Testis (tissue), 2 donors: ENCODE data around the gene FTSJ3.
"Not testable (repeated sequence)": the region's sequence is repeated elsewhere in the genome, so short reads cannot be mapped to it uniquely, and the experiment has no call there.

Experiments
- POLR2A ChIP-seq: fragments of 450-650 bp; IDR thresholded peaks from one replicate; pipeline ENCODE4 v1.6.1; 2017; ENCODE audit warnings: antibody characterized with exemption, mild to moderate bottlenecking, moderate library complexity
- TF ChIP-seq, protein P1 (sequence below), 3 experiments: fragments of 450-650 bp in 2 of 3; fragments of 200-600 bp in 1 of 3; sonication (generic) in 1 of 3; IDR thresholded peaks; one replicate each; pipeline ENCODE4 v1.5.1; 2016 to 2019; ENCODE audit warnings: antibody characterized with exemption in 3 of 3, mild to moderate bottlenecking in 2 of 3, moderate library complexity in 1 of 3

DNA sequence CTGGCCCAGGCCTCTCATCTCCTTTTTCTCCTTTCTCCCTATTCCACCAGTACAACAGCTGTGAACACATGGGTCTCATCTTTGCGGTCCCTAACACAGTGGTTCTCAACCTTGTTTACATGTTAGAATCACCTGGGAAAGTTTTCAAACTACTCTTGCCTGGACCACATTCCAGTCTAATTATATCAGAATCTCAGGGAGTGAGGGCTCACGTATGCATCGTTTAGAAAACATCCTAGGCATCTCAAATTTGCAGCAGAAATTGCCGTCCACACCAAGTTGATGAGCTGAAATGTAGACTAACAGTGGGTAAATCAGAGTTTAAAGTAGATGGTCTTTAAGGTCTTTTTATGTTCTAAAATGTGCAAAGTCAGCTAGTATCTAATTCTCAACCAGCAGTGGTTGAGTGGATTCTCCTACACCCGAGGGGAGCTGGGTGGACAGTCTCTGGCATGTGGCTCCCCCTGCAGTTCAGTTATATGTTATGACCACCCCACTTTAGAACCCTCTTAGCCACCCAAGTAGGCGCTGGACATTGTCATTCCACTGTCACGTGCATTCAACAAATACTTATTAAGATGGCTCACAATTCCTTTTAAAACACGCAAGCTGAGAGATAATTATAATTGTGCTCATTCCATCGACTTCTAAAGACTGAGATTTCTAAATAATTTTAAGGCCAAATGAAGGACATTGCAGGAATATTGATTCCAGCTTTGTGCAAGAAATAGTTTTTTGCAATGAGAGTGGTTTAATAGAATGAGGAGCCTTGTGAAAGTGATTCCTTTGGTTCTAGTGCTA, 42.2 kb upstream of the FTSJ3 start:
- TF ChIP-seq, protein P1, sequence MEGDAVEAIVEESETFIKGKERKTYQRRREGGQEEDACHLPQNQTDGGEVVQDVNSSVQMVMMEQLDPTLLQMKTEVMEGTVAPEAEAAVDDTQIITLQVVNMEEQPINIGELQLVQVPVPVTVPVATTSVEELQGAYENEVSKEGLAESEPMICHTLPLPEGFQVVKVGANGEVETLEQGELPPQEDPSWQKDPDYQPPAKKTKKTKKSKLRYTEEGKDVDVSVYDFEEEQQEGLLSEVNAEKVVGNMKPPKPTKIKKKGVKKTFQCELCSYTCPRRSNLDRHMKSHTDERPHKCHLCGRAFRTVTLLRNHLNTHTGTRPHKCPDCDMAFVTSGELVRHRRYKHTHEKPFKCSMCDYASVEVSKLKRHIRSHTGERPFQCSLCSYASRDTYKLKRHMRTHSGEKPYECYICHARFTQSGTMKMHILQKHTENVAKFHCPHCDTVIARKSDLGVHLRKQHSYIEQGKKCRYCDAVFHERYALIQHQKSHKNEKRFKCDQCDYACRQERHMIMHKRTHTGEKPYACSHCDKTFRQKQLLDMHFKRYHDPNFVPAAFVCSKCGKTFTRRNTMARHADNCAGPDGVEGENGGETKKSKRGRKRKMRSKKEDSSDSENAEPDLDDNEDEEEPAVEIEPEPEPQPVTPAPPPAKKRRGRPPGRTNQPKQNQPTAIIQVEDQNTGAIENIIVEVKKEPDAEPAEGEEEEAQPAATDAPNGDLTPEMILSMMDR (IDR thresholded peaks at IDR 0.05): peak in 1 of 3 experiments; percentile 12
- not testable (repeated sequence) for TF ChIP-seq POLR2A
